Right ventricle myocardium superior (tissue), 1 donor: ENCODE measurements around the gene KLHL42. TPM values are rescaled to one million over a fixed set of nuclear protein-coding genes. Genes with fewer than 3 reads are reported as not detected.
A peak's percentile ranks its signal among the peaks of the same experiment; 100 is the strongest.
"Not testable (repeated sequence)": the region's sequence is repeated elsewhere in the genome, so short reads cannot be mapped to it uniquely, and the experiment has no call there.

Experiments used
- ATAC-seq: fragments of 200-7000 bp; cut with Tn5 transposase; one replicate; pipeline ENCODE4 v1.9.1; 2020; ENCODE audit warnings: mild to moderate bottlenecking; ENCODE audit not compliant: poor library complexity
- DNase-seq: peaks from one replicate; pipeline ENCODE4 v3.0.0-alpha.2; 2020
- intact Hi-C: fragments of 100-400 bp; cut with DNase I; formaldehyde crosslinking; loops from one replicate; pipeline ENCODE4 v1.11.2; 2022
- total RNA-seq: library from RNA; stranded (reverse); fragmentation: NEBNext Ultra II Directional; extraction: Animal tissue kit (Norgen Biotek cat#: 25700); gene quantifications from one replicate; pipeline ENCODE4 v1.2.1, GENCODE V29; 2021
- donor health status: DM: no; HTN: yes; CAD: no; lungs with severe emphysema.

Gene KLHL42
- total RNA-seq, 1 donor from 2014 or later, result 5.4 TPM

- intact Hi-C loops, result no loop called here
- no peak for DNase-seq
- no peak for ATAC-seq
Measured at GRCh38 chr12:27843714-27844245, 63.7 kb downstream of the KLHL42 start.

GRCh38 chr12:27844366-27845090, 64.5 kb downstream of the KLHL42 start:
- peak; percentile 78 for ATAC-seq
- intact Hi-C loops, result no loop called here
- no peak for DNase-seq

- ATAC-seq (no peak), DNase-seq (no peak)
- intact Hi-C loops, result no loop called here
Measured at GRCh38 chr12:27845187-27845586, 65.2 kb downstream of the KLHL42 start.

- ATAC-seq, intact Hi-C loops: not testable (repeated sequence)
Measured at GRCh38 chr12:27845706-27846105, 65.7 kb downstream of the KLHL42 start.

GRCh38 chr12:27847293-27847692, 67.3 kb downstream of the KLHL42 start:
- DNase-seq, ATAC-seq, intact Hi-C loops: not testable (repeated sequence)

More at GRCh38 chr12:27845706-27846105, 65.7 kb downstream of the KLHL42 start:
- DNase-seq, result not testable (repeated sequence)

- ATAC-seq, result no peak
- intact Hi-C loops, result no loop called here
- DNase-seq, result no peak
Measured at GRCh38 chr12:27851311-27851710, 71.3 kb downstream of the KLHL42 start.

- intact Hi-C loops, result no loop called here
- DNase-seq, result no peak
- ATAC-seq, result no peak
Measured at GRCh38 chr12:27852117-27852516, 72.1 kb downstream of the KLHL42 start.

Other genes starting within 250 kb of the KLHL42 start
- gene REP15, start 83.8 kb upstream of the KLHL42 start, total RNA-seq, result 6.3 TPM
- gene MRPS35, start 69.4 kb upstream of the KLHL42 start, total RNA-seq, result 56.4 TPM
- not detected for gene MANSC4, start within 50 bp of the KLHL42 start, total RNA-seq
- not detected for gene PTHLH, start 192.5 kb downstream of the KLHL42 start, total RNA-seq